Omental fat pad (tissue), 4 donors: ENCODE data around the gene GLIS2. TPM values are rescaled to one million over a fixed set of nuclear protein-coding genes. Genes with fewer than 3 reads are reported as not detected.

ENCODE experiments used
- ATAC-seq: fragments of 150-250 bp; one replicate; pipeline ENCODE4 v1.9.1; 2016; ENCODE audit warnings: mild to moderate bottlenecking, moderate library complexity; ENCODE audit not compliant: low FRiP score
- DNase-seq: peaks from one replicate; pipeline ENCODE4 v3.0.0-alpha.2; 2019; ENCODE audit warnings: low spot score
- total RNA-seq, 4 donors: library from RNA; depleted of rRNA; stranded (reverse); fragments of >200 nt; gene quantifications; one replicate each; pipeline ENCODE4 v1.1.0, GENCODE V29; 2016
- TF ChIP-seq, protein P1 (sequence below), 3 donors: fragments of 450-650 bp; IDR thresholded peaks; one replicate each; pipeline ENCODE4 v1.5.1; 2016 to 2017; ENCODE audit warnings: antibody characterized with exemption in 3 of 3, mild to moderate bottlenecking in 3 of 3, moderate library complexity in 2 of 3

The GLIS2 gene
- total RNA-seq, 4 donors from 2014 or later, result 1.9 to 4.9 (median 3.0) TPM

DNA sequence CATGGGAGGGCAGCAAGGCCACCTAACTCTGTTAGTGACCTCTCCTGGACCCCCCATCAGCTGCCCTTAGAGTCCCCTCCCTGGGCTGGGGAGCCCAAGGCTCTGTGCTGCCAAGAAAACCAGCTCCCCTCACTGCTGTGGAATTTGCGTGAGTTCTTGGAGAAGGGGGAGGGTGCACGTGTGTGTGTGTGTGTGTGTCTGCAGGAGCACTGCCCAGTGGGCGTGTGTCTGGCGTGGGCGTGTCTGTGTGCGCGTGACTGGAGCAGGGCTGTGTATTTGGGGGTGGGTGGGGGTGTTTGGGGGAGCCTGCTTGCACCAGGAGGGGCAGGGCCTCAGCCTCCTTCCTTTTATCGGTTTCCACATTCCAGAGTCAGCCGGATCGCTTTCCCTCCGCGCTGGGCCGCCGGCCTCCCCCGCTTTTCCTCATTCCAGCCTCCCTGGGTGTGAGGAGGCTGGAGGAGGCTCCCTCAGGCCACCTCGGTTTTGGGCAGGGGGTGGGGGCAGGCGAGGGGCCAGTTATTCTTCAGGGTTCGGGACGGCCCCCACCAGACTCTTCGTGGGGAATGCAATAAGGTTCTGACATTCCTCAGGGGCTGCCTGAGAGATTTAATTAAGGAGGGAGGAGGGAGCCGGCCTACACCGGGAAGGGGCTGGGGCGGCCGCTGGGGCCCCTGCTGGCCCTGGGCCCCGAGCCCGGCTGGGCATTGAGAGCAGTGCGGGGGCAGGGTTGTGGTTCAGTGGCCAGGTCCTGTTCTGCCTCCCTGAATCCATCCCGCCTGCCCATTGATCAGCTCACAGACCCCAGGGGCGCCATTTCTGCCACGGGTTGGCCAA, 58.3 kb downstream of the GLIS2 start:
- ATAC-seq (peak; percentile 24), DNase-seq (peak; percentile 71)
- TF ChIP-seq, protein P1, sequence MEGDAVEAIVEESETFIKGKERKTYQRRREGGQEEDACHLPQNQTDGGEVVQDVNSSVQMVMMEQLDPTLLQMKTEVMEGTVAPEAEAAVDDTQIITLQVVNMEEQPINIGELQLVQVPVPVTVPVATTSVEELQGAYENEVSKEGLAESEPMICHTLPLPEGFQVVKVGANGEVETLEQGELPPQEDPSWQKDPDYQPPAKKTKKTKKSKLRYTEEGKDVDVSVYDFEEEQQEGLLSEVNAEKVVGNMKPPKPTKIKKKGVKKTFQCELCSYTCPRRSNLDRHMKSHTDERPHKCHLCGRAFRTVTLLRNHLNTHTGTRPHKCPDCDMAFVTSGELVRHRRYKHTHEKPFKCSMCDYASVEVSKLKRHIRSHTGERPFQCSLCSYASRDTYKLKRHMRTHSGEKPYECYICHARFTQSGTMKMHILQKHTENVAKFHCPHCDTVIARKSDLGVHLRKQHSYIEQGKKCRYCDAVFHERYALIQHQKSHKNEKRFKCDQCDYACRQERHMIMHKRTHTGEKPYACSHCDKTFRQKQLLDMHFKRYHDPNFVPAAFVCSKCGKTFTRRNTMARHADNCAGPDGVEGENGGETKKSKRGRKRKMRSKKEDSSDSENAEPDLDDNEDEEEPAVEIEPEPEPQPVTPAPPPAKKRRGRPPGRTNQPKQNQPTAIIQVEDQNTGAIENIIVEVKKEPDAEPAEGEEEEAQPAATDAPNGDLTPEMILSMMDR (IDR thresholded peaks at IDR 0.05), result no peak

DNA sequence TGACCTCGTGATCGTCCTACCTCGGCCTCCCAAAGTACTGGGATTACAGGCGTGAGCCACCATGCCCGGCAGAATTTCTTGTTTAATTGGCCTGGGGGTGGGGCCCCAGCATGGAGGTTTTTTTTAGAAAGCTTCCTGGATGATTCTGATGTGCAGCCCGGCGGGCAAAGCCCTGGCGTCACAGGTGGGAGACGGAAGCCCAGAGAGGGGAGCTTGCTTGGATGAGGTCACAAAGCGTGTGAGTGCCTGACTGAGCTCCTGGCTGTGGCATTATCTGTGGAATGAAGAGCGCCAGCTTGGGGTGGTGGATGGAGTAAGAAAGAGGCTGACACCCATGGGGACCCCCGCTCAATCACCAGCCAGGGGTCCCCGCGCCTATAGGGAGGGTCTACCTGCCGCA, 59.9 kb downstream of the GLIS2 start:
- TF ChIP-seq, protein P1 (IDR thresholded peaks at IDR 0.05), result no peak
- DNase-seq, result no peak
- no peak for ATAC-seq

DNA sequence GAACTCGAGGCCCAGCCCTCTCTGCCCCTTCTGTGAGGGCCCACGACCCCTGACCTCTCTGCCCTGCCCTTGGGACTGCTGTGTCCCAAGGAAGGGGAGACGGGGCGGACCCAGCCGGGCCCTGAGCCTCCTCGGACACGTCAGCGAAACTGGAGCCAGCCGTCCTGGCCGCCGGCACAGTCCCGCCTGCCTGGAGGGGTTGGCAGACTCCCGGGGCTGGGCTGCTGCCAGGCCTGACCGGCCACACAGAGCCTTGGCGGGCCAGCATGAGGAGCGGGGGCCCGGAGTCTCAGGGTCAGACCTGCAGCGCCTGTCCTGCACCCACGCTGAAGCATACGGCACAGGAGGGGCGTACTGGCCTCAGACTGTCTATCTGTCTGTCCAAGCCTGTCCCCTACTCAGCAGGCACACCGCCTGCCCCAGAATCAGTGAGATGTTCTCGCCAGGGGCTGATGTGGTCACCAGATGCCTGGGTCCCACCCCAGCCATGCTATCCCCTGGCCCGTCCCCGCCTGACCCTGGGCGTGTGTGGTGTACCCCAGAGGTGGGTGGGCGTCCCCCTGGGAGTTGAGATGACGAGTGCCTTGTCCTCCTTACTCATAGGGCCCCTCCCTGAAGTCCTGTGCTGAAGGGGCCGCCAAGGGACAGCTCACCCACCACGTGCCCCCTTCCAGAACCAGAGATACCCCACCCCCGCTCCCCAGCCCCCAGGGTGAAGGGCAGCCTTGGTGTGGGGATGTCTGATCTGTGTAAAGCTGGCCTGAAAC, 60.4 kb downstream of the GLIS2 start:
- DNase-seq (peak; percentile 77), ATAC-seq (peak; percentile 55)
- TF ChIP-seq, protein P1 (IDR thresholded peaks at IDR 0.05), result no peak

DNA sequence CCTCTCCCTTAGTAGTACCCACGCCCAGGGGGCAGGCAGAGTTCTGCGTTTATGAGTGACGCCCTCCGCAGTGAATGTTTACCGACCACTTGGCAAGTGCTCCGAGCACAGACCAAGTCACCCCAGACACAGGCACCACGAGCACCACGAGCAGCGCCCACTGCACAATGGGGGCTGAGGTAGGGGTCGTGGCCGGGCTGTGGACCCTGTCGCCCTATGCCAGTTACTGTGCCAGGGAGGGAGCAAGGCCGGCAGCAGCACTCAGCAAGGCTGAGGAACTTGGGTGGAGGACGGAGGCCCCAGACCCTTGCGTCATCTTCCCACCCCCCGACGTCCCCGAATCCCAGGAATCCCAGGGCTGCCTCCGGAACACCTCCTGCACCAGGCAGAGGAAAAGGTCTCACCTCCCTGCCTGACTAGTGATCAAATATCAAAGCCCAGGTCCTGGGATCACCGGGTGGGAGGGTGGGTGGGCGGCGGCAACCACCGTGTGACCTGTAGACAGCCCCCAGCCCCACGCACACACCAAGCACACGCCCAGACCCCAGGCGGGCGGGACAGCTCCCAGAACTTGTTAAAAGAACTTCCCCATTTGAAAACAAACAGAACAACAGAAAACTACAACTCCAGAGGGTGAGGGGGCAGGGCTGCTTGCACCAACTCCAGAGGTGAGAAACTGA, 61.2 kb downstream of the GLIS2 start:
- ATAC-seq (no peak), DNase-seq (no peak)
- TF ChIP-seq, protein P1 (IDR thresholded peaks at IDR 0.05), result no peak

DNA sequence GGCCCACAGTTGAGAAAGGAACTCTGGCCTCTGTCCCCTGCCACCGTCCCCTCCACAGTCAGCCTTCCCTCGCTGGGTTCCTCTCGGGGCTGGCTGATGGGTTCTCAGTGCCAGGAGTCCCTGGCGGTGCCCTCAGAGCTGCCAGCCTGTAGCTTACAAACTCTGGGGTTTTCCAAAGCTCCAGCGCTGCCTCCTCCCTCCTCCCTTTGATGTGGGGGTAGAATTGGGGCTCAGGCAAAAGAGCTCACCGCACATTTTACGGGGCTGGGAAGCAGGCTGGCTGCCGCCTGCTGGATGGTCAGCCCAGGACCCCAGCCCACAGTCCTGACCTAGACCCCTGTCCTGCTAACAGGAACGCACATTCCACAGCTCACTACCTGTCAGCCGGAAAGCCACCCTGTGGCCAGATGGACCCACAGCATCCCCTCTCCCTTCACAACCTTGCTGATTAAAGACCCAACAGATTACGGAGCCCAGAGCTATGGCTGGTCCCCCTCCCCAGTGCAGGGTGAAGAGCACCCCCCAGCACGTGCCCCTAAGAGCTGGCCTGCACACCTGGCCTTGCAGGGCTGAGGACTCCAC, 61.8 kb downstream of the GLIS2 start:
- TF ChIP-seq, protein P1 (IDR thresholded peaks at IDR 0.05), result no peak
- no peak for DNase-seq
- no peak for ATAC-seq

DNA sequence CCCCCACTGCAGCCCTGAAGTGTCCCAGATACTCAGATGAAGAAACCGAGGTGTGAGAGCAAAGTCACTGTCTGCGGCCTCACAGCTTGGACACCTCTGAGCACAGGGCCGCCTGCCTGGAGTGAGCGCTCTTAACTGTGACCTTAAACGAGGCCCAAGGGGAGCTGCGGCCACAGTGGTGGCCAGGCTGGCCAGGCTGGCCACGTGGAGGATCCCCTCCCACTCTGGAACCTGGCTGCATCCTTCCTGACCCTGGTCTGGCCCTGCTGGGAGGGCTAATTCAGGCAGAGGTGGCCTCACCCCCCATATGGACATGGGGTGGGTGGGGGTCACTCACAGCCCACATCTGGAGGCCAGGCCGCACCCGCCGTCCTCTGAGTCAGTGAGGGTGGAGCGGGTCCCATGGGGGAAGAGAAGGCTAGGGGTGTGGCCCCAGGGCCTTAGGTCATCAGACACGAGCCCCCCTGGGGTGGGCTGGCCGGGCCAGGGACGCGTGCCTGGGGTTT, 62.3 kb downstream of the GLIS2 start:
- TF ChIP-seq, protein P1 (IDR thresholded peaks at IDR 0.05), result no peak
- no peak for DNase-seq
- ATAC-seq, result no peak
